Measurements from ENCODE around the gene MAD1L1. TPM values are rescaled to one million over a fixed set of nuclear protein-coding genes. Genes with fewer than 3 reads are reported as not detected.
A peak's percentile ranks its signal among the peaks of the same experiment; 100 is the strongest.

MAD1L1 gene
- total and polyA plus RNA-seq, 3 experiments from 2014 or later: 43.6 to 185 (median 47.3) TPM

DNA sequence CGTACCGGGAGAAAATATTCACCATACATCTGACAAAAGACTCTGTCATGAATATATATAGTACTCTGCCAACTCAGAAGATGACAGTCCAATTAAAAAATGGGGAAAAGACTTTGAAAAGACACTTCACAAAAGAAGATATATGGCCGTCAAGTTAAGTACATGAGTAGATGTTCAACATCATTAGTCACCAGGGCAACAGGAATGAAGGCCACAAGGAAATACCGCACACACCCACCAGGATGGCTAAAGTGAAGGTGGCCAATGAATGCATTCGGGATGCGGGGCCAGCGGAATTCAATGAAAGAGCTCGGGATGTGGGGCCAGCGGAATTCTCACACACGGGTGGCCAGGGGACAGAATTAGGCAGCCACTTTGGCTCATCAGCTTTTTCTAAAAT lies 42.2 kb downstream of the MAD1L1 start:
- CTCF ChIA-PET: no interaction called here
- no peaks in the 10 kb centered on the region for H3K4me1 ChIP-seq (ENCODE audit: insufficient read depth, low read length)
- no peaks in the 10 kb centered on the region for H3K36me3 ChIP-seq (ENCODE audit: insufficient read depth, low read length)
- Mint-ChIP-seq H3K36me3 (peaks cover 13 to 38% (median 14%) of the 10 kb centered on the region in 3 donors), H3K4me3 (no peak overlapping the region), H3K9me3 (peaks cover 0 to under 1% (median 0%) of the 10 kb centered on the region in 5 donors), H3K27ac (peak overlapping the region in 1 of 8 donors; percentile 67), H3K4me1 (peaks cover 0 to 5% (median 0%) of the 10 kb centered on the region in 3 donors), H3K27me3 (no peaks in the 10 kb centered on the region)
- no peak overlapping the region for H3K27ac ChIP-seq (ENCODE audit: low read depth, low read length)
- H3K9me3 ChIP-seq (ENCODE audit: low read length): no peaks in the 10 kb centered on the region
- POLR2A ChIA-PET: no interaction called here
- no peak overlapping the region for H3K4me3 ChIP-seq (ENCODE audit: low read length)
- no peaks in the 10 kb centered on the region for H3K27me3 ChIP-seq (ENCODE audit: insufficient read depth, low read length, poor library complexity, severe bottlenecking)
- DNase-seq: no peak

DNA sequence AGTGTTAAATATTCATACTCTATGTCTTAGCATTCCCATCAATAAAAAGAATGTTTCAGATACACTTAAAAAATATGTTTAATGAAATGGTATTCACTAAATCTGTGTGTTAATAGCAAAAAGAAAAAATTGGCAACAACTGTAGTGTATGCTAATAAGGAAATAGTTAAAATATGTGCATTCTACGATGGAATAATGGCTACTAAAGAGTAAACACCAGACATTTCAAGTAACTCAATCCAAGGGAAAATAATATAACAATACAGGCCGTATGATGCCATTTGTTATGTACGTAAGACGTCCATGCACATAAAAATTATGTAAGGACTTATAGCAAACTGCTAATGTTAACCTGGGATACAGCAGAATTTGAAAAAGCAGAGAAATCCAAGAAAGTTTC lies 46.6 kb downstream of the MAD1L1 start:
- Mint-ChIP-seq H3K4me3 (no peak overlapping the region), H3K9me3 (no peaks in the 10 kb centered on the region), H3K27ac (no peak overlapping the region), H3K4me1 (peaks cover 0 to 5% (median 0%) of the 10 kb centered on the region in 3 donors), H3K36me3 (peaks cover 17 to 47% (median 24%) of the 10 kb centered on the region in 3 donors), H3K27me3 (no peaks in the 10 kb centered on the region)
- Histone ChIP-seq H3K4me3 (ENCODE audit: low read length) (no peak overlapping the region), H3K27me3 (ENCODE audit: insufficient read depth, low read length, poor library complexity, severe bottlenecking) (no peaks in the 10 kb centered on the region), H3K27ac (ENCODE audit: low read depth, low read length) (no peak overlapping the region), H3K36me3 (ENCODE audit: insufficient read depth, low read length) (no peaks in the 10 kb centered on the region), H3K4me1 (ENCODE audit: insufficient read depth, low read length) (no peaks in the 10 kb centered on the region), H3K9me3 (ENCODE audit: low read length) (no peaks in the 10 kb centered on the region)
- DNase-seq: no peak
- ChIA-PET CTCF (no interaction called here), POLR2A (no interaction called here)

DNA sequence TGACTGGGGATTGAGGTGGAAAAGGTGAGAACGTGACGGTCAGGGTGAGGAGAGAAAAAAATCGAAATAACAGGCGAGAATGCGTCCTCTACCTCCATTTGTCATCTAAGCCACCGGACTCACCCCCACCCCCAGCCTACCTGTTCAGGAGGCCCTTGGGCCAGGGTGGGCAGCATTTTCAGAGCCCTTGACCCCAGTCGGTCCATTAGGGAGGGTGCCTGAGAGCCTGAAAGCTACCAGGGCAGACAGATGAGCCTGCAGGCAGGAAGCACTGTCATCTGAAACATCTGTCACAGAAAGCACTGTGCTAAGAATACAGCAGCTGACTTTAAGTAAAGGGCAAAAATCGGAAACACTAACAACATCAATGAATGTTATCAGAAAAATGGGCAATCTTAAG lies 47.0 kb downstream of the MAD1L1 start:
- Histone ChIP-seq H3K4me3 (ENCODE audit: low read length) (no peak overlapping the region), H3K36me3 (ENCODE audit: insufficient read depth, low read length) (no peaks in the 10 kb centered on the region), H3K27ac (ENCODE audit: low read depth, low read length) (no peak overlapping the region), H3K9me3 (ENCODE audit: low read length) (no peaks in the 10 kb centered on the region), H3K27me3 (ENCODE audit: insufficient read depth, low read length, poor library complexity, severe bottlenecking) (no peaks in the 10 kb centered on the region), H3K4me1 (ENCODE audit: insufficient read depth, low read length) (no peaks in the 10 kb centered on the region)
- ChIA-PET CTCF (no interaction called here), POLR2A (no interaction called here)
- H3K9me3 Mint-ChIP-seq: no peaks in the 10 kb centered on the region
- no peak for DNase-seq
- H3K27ac Mint-ChIP-seq: peak overlapping the region in 1 of 8 donors; percentile 28
- H3K36me3 Mint-ChIP-seq: peaks cover 17 to 49% (median 24%) of the 10 kb centered on the region in 3 donors
- no peaks in the 10 kb centered on the region for H3K27me3 Mint-ChIP-seq
- H3K4me3 Mint-ChIP-seq: no peak overlapping the region
- H3K4me1 Mint-ChIP-seq: peaks cover 0 to 5% (median 0%) of the 10 kb centered on the region in 3 donors

DNA sequence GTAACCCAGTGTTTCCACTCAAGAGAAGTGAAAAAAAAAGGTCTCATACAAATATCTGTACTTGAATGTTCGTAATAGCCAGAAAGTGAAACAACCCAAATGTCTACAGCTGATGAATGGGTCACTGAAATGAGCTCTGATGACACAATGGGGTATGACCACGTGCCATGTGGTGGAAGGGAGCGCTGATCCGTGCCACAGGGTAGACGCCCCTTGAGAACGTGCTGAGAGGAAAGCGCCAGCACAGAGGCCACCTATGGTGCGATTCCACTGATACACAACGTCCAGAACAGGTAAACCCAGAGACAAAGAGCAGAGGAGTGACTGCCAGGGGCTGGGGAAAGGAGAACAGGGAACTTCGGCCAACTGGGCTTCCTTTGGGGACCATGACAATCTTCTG lies 50.3 kb downstream of the MAD1L1 start:
- H3K9me3 ChIP-seq (ENCODE audit: low read length): no peaks in the 10 kb centered on the region
- no peaks in the 10 kb centered on the region for H3K36me3 ChIP-seq (ENCODE audit: insufficient read depth, low read length)
- no peaks in the 10 kb centered on the region for H3K4me1 ChIP-seq (ENCODE audit: insufficient read depth, low read length)
- ChIA-PET CTCF (no interaction called here), POLR2A (no interaction called here)
- Mint-ChIP-seq H3K4me1 (no peaks in the 10 kb centered on the region), H3K4me3 (no peak overlapping the region), H3K27ac (no peak overlapping the region), H3K27me3 (no peaks in the 10 kb centered on the region), H3K9me3 (no peaks in the 10 kb centered on the region), H3K36me3 (peaks cover 8 to 41% (median 11%) of the 10 kb centered on the region in 3 donors)
- no peak overlapping the region for H3K27ac ChIP-seq (ENCODE audit: low read depth, low read length)
- H3K4me3 ChIP-seq (ENCODE audit: low read length): no peak overlapping the region
- no peak for DNase-seq
- H3K27me3 ChIP-seq (ENCODE audit: insufficient read depth, low read length, poor library complexity, severe bottlenecking): no peaks in the 10 kb centered on the region

DNA sequence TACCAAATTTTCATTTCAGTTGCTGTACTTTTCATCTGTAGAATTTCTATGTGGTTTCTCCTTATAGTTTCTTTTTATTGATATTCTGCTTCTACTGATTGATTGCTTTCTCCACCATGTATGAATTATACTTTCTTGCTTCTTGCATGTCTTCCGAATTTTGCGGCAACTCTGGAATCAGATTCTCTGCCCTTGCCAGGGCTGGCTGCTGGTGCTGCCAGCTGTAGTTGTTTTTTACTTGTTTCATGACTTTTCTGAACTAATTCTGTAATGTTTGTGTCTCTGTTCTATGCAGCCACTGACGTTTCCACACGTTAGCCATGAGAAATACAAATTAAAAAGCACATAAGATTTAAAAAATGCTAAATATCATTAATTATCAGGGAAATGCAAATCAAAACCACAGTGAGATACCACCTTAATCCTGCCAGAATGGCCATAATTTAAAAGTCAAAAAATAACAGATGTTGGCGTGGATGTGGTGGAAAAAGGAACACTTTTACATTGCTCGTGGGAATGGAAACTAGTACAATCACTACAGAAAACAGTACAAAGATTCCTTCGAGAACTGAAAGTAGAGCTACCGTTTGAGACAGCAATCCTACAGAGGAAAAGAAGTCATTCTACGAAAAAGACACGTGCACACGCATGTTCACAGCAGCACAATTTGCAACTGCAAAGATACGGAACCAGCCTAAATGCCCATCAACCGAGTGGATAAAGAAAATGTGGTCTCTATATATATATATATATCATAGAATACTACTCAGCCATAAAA lies 51.5 kb downstream of the MAD1L1 start:
- no peaks in the 10 kb centered on the region for H3K27me3 Mint-ChIP-seq
- H3K27ac Mint-ChIP-seq: peak overlapping the region in 1 of 8 donors; percentile 91
- Histone ChIP-seq H3K36me3 (ENCODE audit: insufficient read depth, low read length) (no peaks in the 10 kb centered on the region), H3K9me3 (ENCODE audit: low read length) (no peaks in the 10 kb centered on the region), H3K4me1 (ENCODE audit: insufficient read depth, low read length) (no peaks in the 10 kb centered on the region), H3K27me3 (ENCODE audit: insufficient read depth, low read length, poor library complexity, severe bottlenecking) (no peaks in the 10 kb centered on the region), H3K4me3 (ENCODE audit: low read length) (no peak overlapping the region), H3K27ac (ENCODE audit: low read depth, low read length) (no peak overlapping the region)
- no peaks in the 10 kb centered on the region for H3K9me3 Mint-ChIP-seq
- no peak overlapping the region for H3K4me3 Mint-ChIP-seq
- ChIA-PET POLR2A (no interaction called here), CTCF (no interaction called here)
- peaks cover 8 to 45% (median 11%) of the 10 kb centered on the region in 3 donors for H3K36me3 Mint-ChIP-seq
- H3K4me1 Mint-ChIP-seq: no peaks in the 10 kb centered on the region
- no peak for DNase-seq

DNA sequence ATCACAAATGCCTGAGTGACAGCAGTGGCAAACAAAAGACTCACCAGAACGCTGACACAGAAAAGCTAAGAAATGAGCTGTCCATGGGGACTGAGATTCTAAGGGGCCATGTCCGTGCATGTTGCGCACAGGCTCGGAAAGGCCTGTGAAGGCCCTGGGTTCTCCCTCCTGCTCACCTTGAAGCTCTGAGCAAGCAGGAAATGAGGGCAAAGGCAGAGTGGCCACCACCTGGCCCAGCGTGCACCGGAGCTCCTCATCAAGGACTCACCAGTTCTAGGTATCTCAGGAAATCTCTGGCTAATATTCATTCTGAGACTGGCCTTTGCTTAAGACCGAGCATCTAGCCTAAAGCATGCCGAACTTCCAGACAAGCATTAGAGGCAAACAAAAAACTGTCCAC lies 52.7 kb downstream of the MAD1L1 start:
- Histone ChIP-seq H3K9me3 (ENCODE audit: low read length) (no peaks in the 10 kb centered on the region), H3K4me1 (ENCODE audit: insufficient read depth, low read length) (no peaks in the 10 kb centered on the region), H3K36me3 (ENCODE audit: insufficient read depth, low read length) (no peaks in the 10 kb centered on the region), H3K4me3 (ENCODE audit: low read length) (no peak overlapping the region), H3K27me3 (ENCODE audit: insufficient read depth, low read length, poor library complexity, severe bottlenecking) (no peaks in the 10 kb centered on the region), H3K27ac (ENCODE audit: low read depth, low read length) (no peak overlapping the region)
- H3K4me1 Mint-ChIP-seq: peaks cover 0 to 2% (median 0%) of the 10 kb centered on the region in 3 donors
- peaks cover 8 to 40% (median 11%) of the 10 kb centered on the region in 3 donors for H3K36me3 Mint-ChIP-seq
- no peaks in the 10 kb centered on the region for H3K27me3 Mint-ChIP-seq
- CTCF ChIA-PET: no interaction called here
- no peaks in the 10 kb centered on the region for H3K9me3 Mint-ChIP-seq
- POLR2A ChIA-PET: no interaction called here
- no peak overlapping the region for H3K4me3 Mint-ChIP-seq
- DNase-seq: no peak
- no peak overlapping the region for H3K27ac Mint-ChIP-seq

DNA sequence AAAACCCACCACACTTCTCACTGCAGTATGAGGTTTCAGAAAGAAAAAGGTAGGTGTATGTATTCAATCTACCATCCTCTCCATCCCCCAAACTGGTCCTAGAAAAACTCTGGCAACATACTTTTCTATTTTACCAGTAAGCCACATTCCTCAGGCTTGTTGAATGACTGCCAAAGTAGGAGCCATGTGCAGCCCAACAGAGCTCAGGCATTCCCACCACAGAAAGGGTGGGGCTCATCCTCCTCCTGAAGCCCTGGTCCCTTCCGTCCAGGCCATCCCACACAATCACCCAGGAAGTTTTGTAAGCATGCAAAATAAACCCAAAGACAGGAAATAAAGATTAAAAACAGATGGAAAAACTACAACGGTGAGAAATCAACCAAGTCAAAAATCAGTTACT lies 57.2 kb downstream of the MAD1L1 start:
- Mint-ChIP-seq H3K36me3 (peaks cover 0 to 52% (median 7%) of the 10 kb centered on the region in 3 donors), H3K4me3 (no peak overlapping the region), H3K4me1 (peaks cover 0 to 9% (median 0%) of the 10 kb centered on the region in 3 donors), H3K9me3 (no peaks in the 10 kb centered on the region), H3K27me3 (no peaks in the 10 kb centered on the region), H3K27ac (peak overlapping the region in 1 of 8 donors; percentile 19)
- Histone ChIP-seq H3K36me3 (ENCODE audit: insufficient read depth, low read length) (no peaks in the 10 kb centered on the region), H3K27ac (ENCODE audit: low read depth, low read length) (no peak overlapping the region), H3K4me3 (ENCODE audit: low read length) (no peak overlapping the region), H3K4me1 (ENCODE audit: insufficient read depth, low read length) (no peaks in the 10 kb centered on the region), H3K27me3 (ENCODE audit: insufficient read depth, low read length, poor library complexity, severe bottlenecking) (no peaks in the 10 kb centered on the region), H3K9me3 (ENCODE audit: low read length) (no peaks in the 10 kb centered on the region)
- DNase-seq: no peak
- POLR2A ChIA-PET: no interaction called here
- CTCF ChIA-PET: no interaction called here

DNA sequence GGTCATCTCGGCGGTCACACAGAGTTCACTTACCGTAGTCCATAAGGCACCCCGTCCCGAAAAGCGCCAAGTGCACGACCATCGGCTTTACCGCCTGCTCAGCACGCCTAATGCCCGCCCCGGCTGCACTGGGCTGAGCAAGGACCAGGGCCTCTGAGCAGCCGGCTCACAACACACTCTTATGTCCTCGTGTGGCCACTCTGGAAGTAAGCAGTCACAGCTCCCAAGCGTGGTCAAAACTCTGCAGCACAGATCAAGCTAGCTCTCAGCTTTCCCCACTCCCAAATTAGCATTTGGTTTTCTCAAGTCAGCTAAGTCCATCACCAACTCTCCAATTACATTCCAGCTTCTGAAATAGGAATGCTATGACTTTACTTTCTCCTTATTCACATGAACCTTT lies 57.7 kb downstream of the MAD1L1 start:
- peaks cover 0 to 9% (median 0%) of the 10 kb centered on the region in 3 donors for H3K4me1 Mint-ChIP-seq
- ChIA-PET CTCF (no interaction called here), POLR2A (no interaction called here)

More for the DNA sequence above, 57.7 kb downstream of the MAD1L1 start:
- Histone ChIP-seq H3K36me3 (ENCODE audit: insufficient read depth, low read length) (no peaks in the 10 kb centered on the region), H3K27ac (ENCODE audit: low read depth, low read length) (no peak overlapping the region), H3K27me3 (ENCODE audit: insufficient read depth, low read length, poor library complexity, severe bottlenecking) (no peaks in the 10 kb centered on the region), H3K4me1 (ENCODE audit: insufficient read depth, low read length) (no peaks in the 10 kb centered on the region), H3K4me3 (ENCODE audit: low read length) (no peak overlapping the region), H3K9me3 (ENCODE audit: low read length) (no peaks in the 10 kb centered on the region)
- Mint-ChIP-seq H3K27ac (no peak overlapping the region), H3K27me3 (no peaks in the 10 kb centered on the region), H3K36me3 (peaks cover 0 to 54% (median 7%) of the 10 kb centered on the region in 3 donors), H3K4me3 (no peak overlapping the region), H3K9me3 (no peaks in the 10 kb centered on the region)
- no peak for DNase-seq
